ENCODE measurements around the gene SRPX2. TPM values are rescaled to one million over a fixed set of nuclear protein-coding genes. Genes with fewer than 3 reads are reported as not detected.

SRPX2 gene
- polyA plus RNA-seq, 1 donor (not counting 4 experiments of a cell fraction or from before 2014, with no cell fraction given): 4.0 TPM

- no peak for DNase-seq (ENCODE audit: low read depth, low spot score)
- H3K79me2 ChIP-seq (ENCODE audit: control insufficient read depth, insufficient read depth, low read length): no peaks in the 10 kb centered on the region
- H3K4me3 ChIP-seq (ENCODE audit: control insufficient read depth in 2 of 3, extremely low read depth in 1 of 3, insufficient read depth in 2 of 3, low read depth in 1 of 3, low read length in 3 of 3): no peak overlapping the region
- no peaks in the 10 kb centered on the region for H3K4me1 ChIP-seq (ENCODE audit: control insufficient read depth, extremely low read depth, insufficient read depth, low read length)
- dilution Hi-C loops (cut with MboI; ENCODE audit: extremely low pct_ligation_motif_present, low sequenced_read_pairs): no loop called here
- H3K27me3 ChIP-seq (ENCODE audit: control insufficient read depth, extremely low read depth, insufficient read depth, low read length): no peaks in the 10 kb centered on the region
- no peak overlapping the region for H3K9ac ChIP-seq (ENCODE audit: control insufficient read depth, extremely low read depth, insufficient read depth, low read length)
- no peaks in the 10 kb centered on the region for H3K9me3 ChIP-seq (ENCODE audit: control insufficient read depth, low read depth, low read length)
- no peak overlapping the region for H3K4me2 ChIP-seq (ENCODE audit: control insufficient read depth, extremely low read depth, insufficient read depth, low read depth, low read length)
- H2AFZ ChIP-seq (ENCODE audit: control insufficient read depth, low read length): no peak overlapping the region
- H4K20me1 ChIP-seq (ENCODE audit: control insufficient read depth, extremely low read depth, insufficient read depth, low read length): no peaks in the 10 kb centered on the region
- TF ChIP-seq CTCF (optimal IDR thresholded peaks at IDR 0.05 in 1 of 3, IDR thresholded peaks at IDR 0.05 in 1 of 3, conservative IDR thresholded peaks at IDR 0.05 in 1 of 3; ENCODE audit: extremely low read depth in 1 of 3, insufficient read depth in 2 of 3, low read length in 3 of 3): no peak
- TF ChIP-seq EZH2 (IDR thresholded peaks at IDR 0.05; ENCODE audit: low read length): no peak
- no peaks in the 10 kb centered on the region for H3K36me3 ChIP-seq (ENCODE audit: control insufficient read depth in 2 of 2, extremely low read depth in 1 of 2, insufficient read depth in 2 of 2, low read length in 2 of 2)
- H3K9me1 ChIP-seq (ENCODE audit: control insufficient read depth, extremely low read depth, insufficient read depth, low read length): no peaks in the 10 kb centered on the region
- FAIRE-seq: no peak
- no peak overlapping the region for H3K27ac ChIP-seq (ENCODE audit: control insufficient read depth, insufficient read depth, low read length)
Measured at GRCh38 chrX:100609591-100609990, 34.4 kb upstream of the SRPX2 start.

GRCh38 chrX:100611951-100612350 is 32.0 kb upstream of the SRPX2 start:
- no peak overlapping the region for H3K9ac ChIP-seq (ENCODE audit: control insufficient read depth, extremely low read depth, insufficient read depth, low read length)
- H3K79me2 ChIP-seq (ENCODE audit: control insufficient read depth, insufficient read depth, low read length): no peaks in the 10 kb centered on the region
- no peak for TF ChIP-seq CTCF (optimal IDR thresholded peaks at IDR 0.05 in 1 of 3, IDR thresholded peaks at IDR 0.05 in 1 of 3, conservative IDR thresholded peaks at IDR 0.05 in 1 of 3; ENCODE audit: extremely low read depth in 1 of 3, insufficient read depth in 2 of 3, low read length in 3 of 3)
- no peak for TF ChIP-seq EZH2 (IDR thresholded peaks at IDR 0.05; ENCODE audit: low read length)
- no peak for FAIRE-seq
- H4K20me1 ChIP-seq (ENCODE audit: control insufficient read depth, extremely low read depth, insufficient read depth, low read length): no peaks in the 10 kb centered on the region
- H3K9me1 ChIP-seq (ENCODE audit: control insufficient read depth, extremely low read depth, insufficient read depth, low read length): no peaks in the 10 kb centered on the region
- no peak for DNase-seq (ENCODE audit: low read depth, low spot score)
- dilution Hi-C loops (cut with MboI; ENCODE audit: extremely low pct_ligation_motif_present, low sequenced_read_pairs): no loop called here
- no peaks in the 10 kb centered on the region for H3K36me3 ChIP-seq (ENCODE audit: control insufficient read depth in 2 of 2, extremely low read depth in 1 of 2, insufficient read depth in 2 of 2, low read length in 2 of 2)
- no peak overlapping the region for H3K4me2 ChIP-seq (ENCODE audit: control insufficient read depth, extremely low read depth, insufficient read depth, low read depth, low read length)
- no peak overlapping the region for H3K27ac ChIP-seq (ENCODE audit: control insufficient read depth, insufficient read depth, low read length)
- H3K9me3 ChIP-seq (ENCODE audit: control insufficient read depth, low read depth, low read length): no peaks in the 10 kb centered on the region
- H3K4me1 ChIP-seq (ENCODE audit: control insufficient read depth, extremely low read depth, insufficient read depth, low read length): no peaks in the 10 kb centered on the region
- no peak overlapping the region for H3K4me3 ChIP-seq (ENCODE audit: control insufficient read depth in 2 of 3, extremely low read depth in 1 of 3, insufficient read depth in 2 of 3, low read depth in 1 of 3, low read length in 3 of 3)
- H3K27me3 ChIP-seq (ENCODE audit: control insufficient read depth, extremely low read depth, insufficient read depth, low read length): no peaks in the 10 kb centered on the region
- H2AFZ ChIP-seq (ENCODE audit: control insufficient read depth, low read length): no peak overlapping the region
